K562 (cell line): ENCODE results near the gene POTEM.
"Not testable (repeated sequence)": the region's sequence is repeated elsewhere in the genome, so short reads cannot be mapped to it uniquely, and the experiment has no call there.

Experiments
- EZH2 ChIP-seq: IDR thresholded peaks from 2 replicates; pipeline ENCODE4 v1.6.1; 2012; ENCODE audit warnings: low read depth, mild to moderate bottlenecking, inconsistent platforms, low read length, borderline replicate concordance
- TF ChIP-seq, protein P1 (sequence below): sonication (generic); formaldehyde crosslinking; IDR thresholded peaks from 2 replicates; pipeline ENCODE4 v1.4.0; 2020; ENCODE audit warnings: mild to moderate bottlenecking, missing genetic modification reagents

DNA sequence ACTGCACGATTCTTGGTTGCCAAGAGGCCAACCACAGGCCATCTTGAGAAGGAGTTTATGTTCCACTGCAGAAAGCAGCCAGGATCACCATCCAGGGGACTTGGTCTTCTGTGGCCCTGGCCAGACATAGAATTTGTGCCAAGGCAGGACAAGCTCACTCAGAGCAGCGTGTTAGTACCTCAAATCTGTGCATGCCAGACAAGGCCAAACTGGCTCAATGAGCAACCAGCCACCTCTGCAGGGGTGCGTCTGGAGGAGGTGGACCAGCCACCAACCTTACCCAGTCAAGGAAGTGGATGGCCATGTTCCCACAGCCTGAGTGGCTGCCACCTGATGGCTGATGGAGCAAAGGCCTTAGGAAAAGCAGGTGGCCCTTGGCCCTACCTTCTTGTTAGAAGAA, 48.0 kb downstream of the POTEM start:
- TF ChIP-seq, protein P1, sequence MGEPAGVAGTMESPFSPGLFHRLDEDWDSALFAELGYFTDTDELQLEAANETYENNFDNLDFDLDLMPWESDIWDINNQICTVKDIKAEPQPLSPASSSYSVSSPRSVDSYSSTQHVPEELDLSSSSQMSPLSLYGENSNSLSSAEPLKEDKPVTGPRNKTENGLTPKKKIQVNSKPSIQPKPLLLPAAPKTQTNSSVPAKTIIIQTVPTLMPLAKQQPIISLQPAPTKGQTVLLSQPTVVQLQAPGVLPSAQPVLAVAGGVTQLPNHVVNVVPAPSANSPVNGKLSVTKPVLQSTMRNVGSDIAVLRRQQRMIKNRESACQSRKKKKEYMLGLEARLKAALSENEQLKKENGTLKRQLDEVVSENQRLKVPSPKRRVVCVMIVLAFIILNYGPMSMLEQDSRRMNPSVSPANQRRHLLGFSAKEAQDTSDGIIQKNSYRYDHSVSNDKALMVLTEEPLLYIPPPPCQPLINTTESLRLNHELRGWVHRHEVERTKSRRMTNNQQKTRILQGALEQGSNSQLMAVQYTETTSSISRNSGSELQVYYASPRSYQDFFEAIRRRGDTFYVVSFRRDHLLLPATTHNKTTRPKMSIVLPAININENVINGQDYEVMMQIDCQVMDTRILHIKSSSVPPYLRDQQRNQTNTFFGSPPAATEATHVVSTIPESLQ (CRISPR knock-in tag), result not testable (repeated sequence)
- not testable (repeated sequence) for TF ChIP-seq EZH2
